HTR-8/SVneo (cell line): ENCODE measurements around the gene FOXG1.

Experiments used
- DNase-seq: peaks from one replicate; pipeline ENCODE4 v3.0.0; 2011; ENCODE audit warnings: low spot score, mixed read lengths; ENCODE audit not compliant: insufficient read length
- FAIRE-seq: peaks from 2 replicates; lab custom pipeline; 2011; peaks lifted over from hg19 to GRCh38; lab: Jason Lieb, UNC

FOXG1 gene

GRCh38 chr14:28774764-28775735 lies 8.5 kb downstream of the FOXG1 start:
- no peak for FAIRE-seq
- no peak for DNase-seq

GRCh38 chr14:28776482-28777266 lies 10.1 kb downstream of the FOXG1 start:
- DNase-seq (no peak), FAIRE-seq (no peak)

GRCh38 chr14:28777471-28778137 lies 11.0 kb downstream of the FOXG1 start:
- FAIRE-seq (no peak), DNase-seq (no peak)

GRCh38 chr14:28778138-28779117 lies 11.8 kb downstream of the FOXG1 start:
- FAIRE-seq: peak; percentile 90
- no peak for DNase-seq

GRCh38 chr14:28779456-28779855 lies 12.9 kb downstream of the FOXG1 start:
- DNase-seq (no peak), FAIRE-seq (no peak)

- peak; percentile 52 for FAIRE-seq
- DNase-seq: no peak
Measured at GRCh38 chr14:28780843-28781820, 14.5 kb downstream of the FOXG1 start.

GRCh38 chr14:28782301-28782700 lies 15.7 kb downstream of the FOXG1 start:
- FAIRE-seq: no peak
- DNase-seq: no peak

- DNase-seq (no peak), FAIRE-seq (no peak)
Measured at GRCh38 chr14:28783664-28784063, 17.1 kb downstream of the FOXG1 start.

GRCh38 chr14:28784096-28785048 lies 17.8 kb downstream of the FOXG1 start:
- no peak for DNase-seq
- peak; percentile 78 for FAIRE-seq

GRCh38 chr14:28785096-28785952 lies 18.7 kb downstream of the FOXG1 start:
- peak; percentile 70 for FAIRE-seq

GRCh38 chr14:28807518-28807917 lies 40.9 kb downstream of the FOXG1 start:
- FAIRE-seq: peak; percentile 68
- no peak for DNase-seq

More at GRCh38 chr14:28785096-28785952, 18.7 kb downstream of the FOXG1 start:
- peak; percentile 54 for DNase-seq

GRCh38 chr14:28813810-28814209 lies 47.2 kb downstream of the FOXG1 start:
- DNase-seq (no peak), FAIRE-seq (no peak)
